DOHH2 (cell line): ENCODE measurements around the gene DMXL2.

Experiments used
- EZH2phosphoT487 ChIP-seq: fragments of 200-600 bp; sonication (generic); IDR thresholded peaks from 2 replicates; pipeline ENCODE4 v1.6.1; 2017; ENCODE audit warnings: borderline replicate concordance, mild to moderate bottlenecking, antibody characterized with exemption, low read length, moderate library complexity, mixed read lengths
- TF ChIP-seq, protein P1 (sequence below): fragments of 200-600 bp; sonication (generic); IDR thresholded peaks from one replicate; pipeline ENCODE4 v1.5.1; 2014; ENCODE audit warnings: antibody characterized with exemption, mild to moderate bottlenecking, low read depth, low read length; ENCODE audit not compliant: poor library complexity, severe bottlenecking

DNA sequence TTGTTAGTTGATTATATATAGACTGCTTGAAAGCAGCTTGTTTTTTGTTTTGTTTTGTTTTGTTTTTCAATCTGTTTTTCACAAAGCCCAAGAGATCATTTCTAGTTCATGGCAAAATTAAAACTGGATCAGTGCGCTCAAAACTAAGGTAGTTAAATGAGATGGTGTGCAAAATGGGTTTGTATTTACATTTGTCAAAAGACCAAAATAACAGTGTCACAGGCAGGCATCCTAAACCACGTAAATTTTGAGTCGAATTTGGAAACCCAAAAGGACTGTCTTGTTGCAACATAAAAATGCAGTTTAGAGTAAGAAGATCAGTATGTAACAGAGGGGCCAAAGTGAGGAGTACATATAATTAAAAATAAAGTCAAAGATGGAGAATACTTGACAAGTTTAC lies 2.4 kb downstream of the DMXL2 start:
- TF ChIP-seq, protein P1, sequence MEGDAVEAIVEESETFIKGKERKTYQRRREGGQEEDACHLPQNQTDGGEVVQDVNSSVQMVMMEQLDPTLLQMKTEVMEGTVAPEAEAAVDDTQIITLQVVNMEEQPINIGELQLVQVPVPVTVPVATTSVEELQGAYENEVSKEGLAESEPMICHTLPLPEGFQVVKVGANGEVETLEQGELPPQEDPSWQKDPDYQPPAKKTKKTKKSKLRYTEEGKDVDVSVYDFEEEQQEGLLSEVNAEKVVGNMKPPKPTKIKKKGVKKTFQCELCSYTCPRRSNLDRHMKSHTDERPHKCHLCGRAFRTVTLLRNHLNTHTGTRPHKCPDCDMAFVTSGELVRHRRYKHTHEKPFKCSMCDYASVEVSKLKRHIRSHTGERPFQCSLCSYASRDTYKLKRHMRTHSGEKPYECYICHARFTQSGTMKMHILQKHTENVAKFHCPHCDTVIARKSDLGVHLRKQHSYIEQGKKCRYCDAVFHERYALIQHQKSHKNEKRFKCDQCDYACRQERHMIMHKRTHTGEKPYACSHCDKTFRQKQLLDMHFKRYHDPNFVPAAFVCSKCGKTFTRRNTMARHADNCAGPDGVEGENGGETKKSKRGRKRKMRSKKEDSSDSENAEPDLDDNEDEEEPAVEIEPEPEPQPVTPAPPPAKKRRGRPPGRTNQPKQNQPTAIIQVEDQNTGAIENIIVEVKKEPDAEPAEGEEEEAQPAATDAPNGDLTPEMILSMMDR = no peak
- no peak for TF ChIP-seq EZH2phosphoT487
